ENCODE measurements around the gene GTF2I.
"Not testable (repeated sequence)": the region's sequence is repeated elsewhere in the genome, so short reads cannot be mapped to it uniquely, and the experiment has no call there.

Gene GTF2I

GRCh38 chr7:74656837-74657691 lies 454 bp upstream of the GTF2I start:
- DNase-seq = peak; percentile 95

GRCh38 chr7:74658178-74659004 lies 873 bp downstream of the GTF2I start:
- peak; percentile 84 for DNase-seq

- DNase-seq = not testable (repeated sequence)
Observed at GRCh38 chr7:74660202-74660601, 2.7 kb downstream of the GTF2I start.

GRCh38 chr7:74661836-74662794 lies 4.6 kb downstream of the GTF2I start:
- not testable (repeated sequence) for DNase-seq

GRCh38 chr7:74665296-74665938 lies 7.9 kb downstream of the GTF2I start:
- DNase-seq = no peak

- not testable (repeated sequence) for DNase-seq
Observed at GRCh38 chr7:74667013-74667412, 9.5 kb downstream of the GTF2I start.

GRCh38 chr7:74667520-74667919 lies 10.0 kb downstream of the GTF2I start:
- not testable (repeated sequence) for DNase-seq

- DNase-seq = no peak
Observed at GRCh38 chr7:74671602-74672001, 14.1 kb downstream of the GTF2I start.

GRCh38 chr7:74672343-74672915 lies 14.9 kb downstream of the GTF2I start:
- DNase-seq = no peak

GRCh38 chr7:74674166-74674565 lies 16.6 kb downstream of the GTF2I start:
- no peak for DNase-seq

- no peak for DNase-seq
Observed at GRCh38 chr7:74682829-74683228, 25.3 kb downstream of the GTF2I start.

- no peak for DNase-seq
Observed at GRCh38 chr7:74683799-74684198, 26.3 kb downstream of the GTF2I start.

- DNase-seq = no peak
Observed at GRCh38 chr7:74684473-74684872, 27.0 kb downstream of the GTF2I start.

- DNase-seq = no peak
Observed at GRCh38 chr7:74684921-74685320, 27.4 kb downstream of the GTF2I start.

GRCh38 chr7:74690474-74690873 lies 33.0 kb downstream of the GTF2I start:
- no peak for DNase-seq

- not testable (repeated sequence) for DNase-seq
Observed at GRCh38 chr7:74704419-74704818, 46.9 kb downstream of the GTF2I start.

GRCh38 chr7:74707238-74707637 lies 49.7 kb downstream of the GTF2I start:
- DNase-seq = no peak

- no peak for DNase-seq
Observed at GRCh38 chr7:74708569-74709275, 51.2 kb downstream of the GTF2I start.

- no peak for DNase-seq
Observed at GRCh38 chr7:74709880-74710671, 52.6 kb downstream of the GTF2I start.

GRCh38 chr7:74713567-74713966 lies 56.0 kb downstream of the GTF2I start:
- DNase-seq = no peak

Data from activated T-cell treated with anti-CD3 and anti-CD28 coated beads for 4 hours (primary cell).